Neural cell (in vitro differentiated cells): ENCODE data around the gene CTAGE1. TPM values are rescaled to one million over a fixed set of nuclear protein-coding genes. Genes with fewer than 3 reads are reported as not detected.

Experiments
- H2AFZ ChIP-seq: fragments of 200-600, 300-800 bp; sonication (generic), shearing (Covaris generic); 2 replicates; pipeline ENCODE4 v1.6.0; 2014; ENCODE audit warnings: low read depth, mild to moderate bottlenecking, antibody characterized with exemption, low read length, moderate library complexity
- H3F3A ChIP-seq: fragments of 200-600 bp; shearing (Covaris generic); 2 replicates; pipeline ENCODE4 v1.6.1; 2016; ENCODE audit warnings: mild to moderate bottlenecking, moderate library complexity, mixed read lengths, antibody characterized with exemption, low read length; ENCODE audit not compliant: insufficient read depth, poor library complexity, severe bottlenecking
- H3K27ac ChIP-seq: fragments of 200-600, 300-800 bp; sonication (generic), shearing (Covaris generic); 2 replicates; pipeline ENCODE4 v1.5.1; 2014; ENCODE audit warnings: mild to moderate bottlenecking, low read length, moderate library complexity
- H3K27me3 ChIP-seq: fragments of 300-800, 200-600 bp; sonication (generic), shearing (Covaris generic); 2 replicates; pipeline ENCODE4 v1.6.0; 2014; ENCODE audit warnings: mild to moderate bottlenecking, low read depth, low read length, moderate library complexity; ENCODE audit not compliant: insufficient read depth
- H3K36me3 ChIP-seq: fragments of 300-800, 200-600 bp; sonication (generic), shearing (Covaris generic); 2 replicates; pipeline ENCODE4 v1.5.1; 2014; ENCODE audit warnings: mild to moderate bottlenecking, antibody characterized with exemption, low read length, moderate library complexity; ENCODE audit not compliant: insufficient read depth
- H3K4me2 ChIP-seq: fragments of 300-800, 200-600 bp; sonication (generic), shearing (Covaris generic); 2 replicates; pipeline ENCODE4 v1.6.0; 2014; ENCODE audit warnings: mild to moderate bottlenecking, low read length
- H3K4me3 ChIP-seq: fragments of 300-800, 200-600 bp; sonication (generic), shearing (Covaris generic); 2 replicates; pipeline ENCODE4 v1.5.1; 2014; ENCODE audit warnings: mild to moderate bottlenecking, low read length, moderate library complexity
- H3K79me2 ChIP-seq: fragments of 200-600 bp; shearing (Covaris generic); replicated peaks from 2 replicates; pipeline ENCODE4 v1.6.0; 2014; ENCODE audit warnings: mild to moderate bottlenecking, low read length, moderate library complexity; ENCODE audit not compliant: insufficient read depth
- H3K9ac ChIP-seq: fragments of 300-800, 200-600 bp; sonication (generic), shearing (Covaris generic); 2 replicates; pipeline ENCODE4 v1.6.1; 2016; ENCODE audit warnings: mild to moderate bottlenecking, low read length, mixed read lengths
- H3K9me2 ChIP-seq: fragments of 200-600 bp; shearing (Covaris generic); 2 replicates; pipeline ENCODE4 v1.6.1; 2016; ENCODE audit warnings: mild to moderate bottlenecking, low read length, mixed read lengths; ENCODE audit not compliant: insufficient read depth
- H3K9me3 ChIP-seq: fragments of 200-600, 300-800 bp; sonication (generic), shearing (Covaris generic); 2 replicates; pipeline ENCODE4 v1.6.1; 2016; ENCODE audit warnings: mild to moderate bottlenecking, mixed run types, low read length, moderate library complexity, mixed read lengths
- H4K20me1 ChIP-seq: fragments of 200-600 bp; shearing (Covaris generic); 2 replicates; pipeline ENCODE4 v1.6.1; 2016; ENCODE audit warnings: mild to moderate bottlenecking, mixed run types; ENCODE audit not compliant: insufficient read depth
- EP300 ChIP-seq: fragments of 450-650 bp; conservative IDR thresholded peaks from 2 replicates; pipeline ENCODE4 v1.6.1; 2014; ENCODE audit warnings: antibody characterized with exemption, mild to moderate bottlenecking, moderate library complexity; ENCODE audit not compliant: poor library complexity, severe bottlenecking
- EZH2 ChIP-seq: fragments of 200-600, 300-800 bp; shearing (Covaris generic), sonication (generic); IDR thresholded peaks from 2 replicates; pipeline ENCODE4 v1.6.1; 2014; ENCODE audit warnings: antibody characterized with exemption, low read length, borderline replicate concordance, mild to moderate bottlenecking; ENCODE audit not compliant: insufficient read depth, poor library complexity, severe bottlenecking
- MXI1 ChIP-seq: fragments of 450-650 bp; conservative IDR thresholded peaks from 2 replicates; pipeline ENCODE4 v1.6.1; 2014; ENCODE audit warnings: antibody characterized with exemption, mild to moderate bottlenecking; ENCODE audit not compliant: poor library complexity, severe bottlenecking
- POLR2AphosphoS5 ChIP-seq: IDR thresholded peaks from 2 replicates; pipeline ENCODE4 v1.6.1; 2012
- RAD21 ChIP-seq: fragments of 450-650 bp; conservative IDR thresholded peaks from 2 replicates; pipeline ENCODE4 v1.6.1; 2014; ENCODE audit warnings: antibody characterized with exemption, mild to moderate bottlenecking, moderate library complexity
- SMC3 ChIP-seq: fragments of 450-650 bp; conservative IDR thresholded peaks from 2 replicates; pipeline ENCODE4 v1.6.1; 2014; ENCODE audit warnings: antibody characterized with exemption, mild to moderate bottlenecking, moderate library complexity; ENCODE audit not compliant: poor library complexity
- TAF1 ChIP-seq: IDR thresholded peaks from 2 replicates; pipeline ENCODE4 v1.6.1; 2012; ENCODE audit warnings: low read depth
- polyA plus RNA-seq: library from polyadenylated mRNA; depleted of rRNA; stranded (reverse); fragments of >200 nt; gene quantifications from 2 replicates; pipeline ENCODE4 v1.2.3, GENCODE V29; 2014
- TF ChIP-seq, protein P1 (sequence below): IDR thresholded peaks from 2 replicates; pipeline ENCODE4 v1.6.1; 2012; ENCODE audit warnings: borderline replicate concordance
- TF ChIP-seq, protein P2 (sequence below): fragments of 450-650 bp; IDR thresholded peaks from 2 replicates; pipeline ENCODE4 v1.5.1; 2014; ENCODE audit warnings: antibody characterized with exemption, mild to moderate bottlenecking, moderate library complexity; ENCODE audit not compliant: poor library complexity, severe bottlenecking

Gene CTAGE1
- polyA plus RNA-seq, 1 donor from 2014 or later, result not detected

GRCh38 chr18:22385718-22386117 lies 32.0 kb downstream of the CTAGE1 start:
- Histone ChIP-seq H3F3A (no peaks in the 10 kb centered on the region), H3K27me3 (no peaks in the 10 kb centered on the region), H3K27ac (no peak overlapping the region), H3K9me3 (no peaks in the 10 kb centered on the region), H3K4me3 (no peak overlapping the region), H3K36me3 (no peaks in the 10 kb centered on the region), H2AFZ (no peak overlapping the region), H3K9ac (no peak overlapping the region), H3K79me2 (no peaks in the 10 kb centered on the region), H3K9me2 (no peaks in the 10 kb centered on the region), H3K4me2 (no peak overlapping the region), H4K20me1 (no peaks in the 10 kb centered on the region)
- TF ChIP-seq, protein P1, sequence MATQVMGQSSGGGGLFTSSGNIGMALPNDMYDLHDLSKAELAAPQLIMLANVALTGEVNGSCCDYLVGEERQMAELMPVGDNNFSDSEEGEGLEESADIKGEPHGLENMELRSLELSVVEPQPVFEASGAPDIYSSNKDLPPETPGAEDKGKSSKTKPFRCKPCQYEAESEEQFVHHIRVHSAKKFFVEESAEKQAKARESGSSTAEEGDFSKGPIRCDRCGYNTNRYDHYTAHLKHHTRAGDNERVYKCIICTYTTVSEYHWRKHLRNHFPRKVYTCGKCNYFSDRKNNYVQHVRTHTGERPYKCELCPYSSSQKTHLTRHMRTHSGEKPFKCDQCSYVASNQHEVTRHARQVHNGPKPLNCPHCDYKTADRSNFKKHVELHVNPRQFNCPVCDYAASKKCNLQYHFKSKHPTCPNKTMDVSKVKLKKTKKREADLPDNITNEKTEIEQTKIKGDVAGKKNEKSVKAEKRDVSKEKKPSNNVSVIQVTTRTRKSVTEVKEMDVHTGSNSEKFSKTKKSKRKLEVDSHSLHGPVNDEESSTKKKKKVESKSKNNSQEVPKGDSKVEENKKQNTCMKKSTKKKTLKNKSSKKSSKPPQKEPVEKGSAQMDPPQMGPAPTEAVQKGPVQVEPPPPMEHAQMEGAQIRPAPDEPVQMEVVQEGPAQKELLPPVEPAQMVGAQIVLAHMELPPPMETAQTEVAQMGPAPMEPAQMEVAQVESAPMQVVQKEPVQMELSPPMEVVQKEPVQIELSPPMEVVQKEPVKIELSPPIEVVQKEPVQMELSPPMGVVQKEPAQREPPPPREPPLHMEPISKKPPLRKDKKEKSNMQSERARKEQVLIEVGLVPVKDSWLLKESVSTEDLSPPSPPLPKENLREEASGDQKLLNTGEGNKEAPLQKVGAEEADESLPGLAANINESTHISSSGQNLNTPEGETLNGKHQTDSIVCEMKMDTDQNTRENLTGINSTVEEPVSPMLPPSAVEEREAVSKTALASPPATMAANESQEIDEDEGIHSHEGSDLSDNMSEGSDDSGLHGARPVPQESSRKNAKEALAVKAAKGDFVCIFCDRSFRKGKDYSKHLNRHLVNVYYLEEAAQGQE, result no peak
- TF ChIP-seq RAD21 (no peak), SMC3 (no peak), EP300 (no peak), POLR2AphosphoS5 (no peak), TAF1 (no peak), EZH2 (no peak), MXI1 (no peak)
- TF ChIP-seq, protein P2, sequence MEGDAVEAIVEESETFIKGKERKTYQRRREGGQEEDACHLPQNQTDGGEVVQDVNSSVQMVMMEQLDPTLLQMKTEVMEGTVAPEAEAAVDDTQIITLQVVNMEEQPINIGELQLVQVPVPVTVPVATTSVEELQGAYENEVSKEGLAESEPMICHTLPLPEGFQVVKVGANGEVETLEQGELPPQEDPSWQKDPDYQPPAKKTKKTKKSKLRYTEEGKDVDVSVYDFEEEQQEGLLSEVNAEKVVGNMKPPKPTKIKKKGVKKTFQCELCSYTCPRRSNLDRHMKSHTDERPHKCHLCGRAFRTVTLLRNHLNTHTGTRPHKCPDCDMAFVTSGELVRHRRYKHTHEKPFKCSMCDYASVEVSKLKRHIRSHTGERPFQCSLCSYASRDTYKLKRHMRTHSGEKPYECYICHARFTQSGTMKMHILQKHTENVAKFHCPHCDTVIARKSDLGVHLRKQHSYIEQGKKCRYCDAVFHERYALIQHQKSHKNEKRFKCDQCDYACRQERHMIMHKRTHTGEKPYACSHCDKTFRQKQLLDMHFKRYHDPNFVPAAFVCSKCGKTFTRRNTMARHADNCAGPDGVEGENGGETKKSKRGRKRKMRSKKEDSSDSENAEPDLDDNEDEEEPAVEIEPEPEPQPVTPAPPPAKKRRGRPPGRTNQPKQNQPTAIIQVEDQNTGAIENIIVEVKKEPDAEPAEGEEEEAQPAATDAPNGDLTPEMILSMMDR, result no peak

GRCh38 chr18:22378672-22379282 lies 38.9 kb downstream of the CTAGE1 start:
- no peaks in the 10 kb centered on the region for H3K36me3 ChIP-seq
- no peak overlapping the region for H2AFZ ChIP-seq
- no peak overlapping the region for H3K9ac ChIP-seq
- H3K27ac ChIP-seq, result no peak overlapping the region
- no peaks in the 10 kb centered on the region for H3K9me3 ChIP-seq
- no peak overlapping the region for H3K4me2 ChIP-seq
- H4K20me1 ChIP-seq, result no peaks in the 10 kb centered on the region
- no peaks in the 10 kb centered on the region for H3K79me2 ChIP-seq
- H3K27me3 ChIP-seq, result no peaks in the 10 kb centered on the region
- no peaks in the 10 kb centered on the region for H3K9me2 ChIP-seq
- no peak for TF ChIP-seq MXI1
- no peak for TF ChIP-seq EP300
- TF ChIP-seq SMC3, result no peak
- TF ChIP-seq, protein P2, result no peak
- TF ChIP-seq EZH2, result no peak
- TF ChIP-seq, protein P1, result no peak
- TF ChIP-seq TAF1, result no peak
- TF ChIP-seq RAD21, result no peak
- no peak for TF ChIP-seq POLR2AphosphoS5
- H3F3A ChIP-seq, result no peaks in the 10 kb centered on the region
- H3K4me3 ChIP-seq, result no peak overlapping the region
